KOPT-K1 (cell line): ENCODE measurements around the gene GPR137.
"Not testable (repeated sequence)": the region's sequence is repeated elsewhere in the genome, so short reads cannot be mapped to it uniquely, and the experiment has no call there.

Experiments used
- H3K27ac ChIP-seq: fragments of 200-600 bp; sonication (generic); 2 replicates; pipeline ENCODE4 v1.5.1; 2016; ENCODE audit warnings: antibody characterized with exemption, mild to moderate bottlenecking, low read depth, low read length; ENCODE audit not compliant: poor library complexity, severe bottlenecking
- H3K36me3 ChIP-seq: fragments of 200-600 bp; sonication (generic); 2 replicates; pipeline ENCODE4 v1.5.1; 2017; ENCODE audit warnings: antibody characterized with exemption, mild to moderate bottlenecking, low read length, moderate library complexity; ENCODE audit not compliant: insufficient read depth
- H3K9me3 ChIP-seq: fragments of 200-600 bp; sonication (generic); 2 replicates; pipeline ENCODE4 v1.5.1; 2017; ENCODE audit warnings: antibody characterized with exemption, low read length, mild to moderate bottlenecking; ENCODE audit not compliant: insufficient read depth, poor library complexity, severe bottlenecking

GPR137 gene

DNA sequence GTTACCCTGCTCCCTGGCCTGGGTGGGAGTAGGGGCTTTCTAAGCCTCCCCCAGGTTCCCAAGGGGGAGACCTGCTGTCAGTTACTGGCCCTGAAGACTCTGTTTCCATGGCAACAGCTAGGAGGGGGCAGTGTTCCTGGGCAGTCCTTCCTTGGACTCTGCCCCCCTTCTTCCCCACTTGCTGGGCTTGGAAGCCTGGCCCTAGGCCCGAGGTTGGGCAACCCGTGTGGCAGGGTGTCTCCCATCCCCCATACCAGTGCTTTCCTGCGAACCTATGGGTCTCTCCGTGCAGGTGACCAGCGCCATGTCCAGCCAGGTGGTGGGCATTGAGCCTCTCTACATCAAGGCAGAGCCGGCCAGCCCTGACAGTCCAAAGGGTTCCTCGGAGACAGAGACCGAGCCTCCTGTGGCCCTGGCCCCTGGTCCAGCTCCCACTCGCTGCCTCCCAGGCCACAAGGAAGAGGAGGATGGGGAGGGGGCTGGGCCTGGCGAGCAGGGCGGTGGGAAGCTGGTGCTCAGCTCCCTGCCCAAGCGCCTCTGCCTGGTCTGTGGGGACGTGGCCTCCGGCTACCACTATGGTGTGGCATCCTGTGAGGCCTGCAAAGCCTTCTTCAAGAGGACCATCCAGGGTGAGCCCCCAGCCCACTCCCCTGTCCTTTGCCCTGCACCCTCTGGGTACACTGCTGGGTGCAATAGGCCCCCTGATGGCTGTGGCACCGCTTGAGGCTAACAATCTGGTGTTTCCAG is 21.4 kb downstream of the GPR137 start:
- peak overlapping the region; percentile 80 for H3K27ac ChIP-seq
- peaks cover 38% of the 10 kb centered on the region for H3K36me3 ChIP-seq
- H3K9me3 ChIP-seq, result no peaks in the 10 kb centered on the region

DNA sequence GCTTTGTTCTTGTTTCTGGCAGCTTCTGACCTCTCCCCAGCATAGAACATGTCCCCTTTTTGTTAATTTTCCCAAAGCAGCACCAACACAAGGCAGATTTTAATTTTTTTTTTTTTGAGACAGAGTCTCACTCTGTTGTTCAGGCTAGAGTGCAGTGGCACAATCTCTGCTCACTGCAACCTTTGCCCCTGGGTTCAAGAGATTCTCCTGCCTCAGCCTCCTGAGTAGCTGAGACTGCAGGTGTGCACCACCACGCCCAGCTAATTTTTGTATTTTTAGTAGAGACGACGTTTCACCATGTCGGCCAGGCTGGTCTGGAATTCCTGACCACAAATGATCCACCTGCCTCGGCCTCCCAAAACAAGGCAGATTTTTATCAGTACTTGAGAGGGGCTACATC is 22.1 kb downstream of the GPR137 start:
- H3K36me3 ChIP-seq, result peaks cover 44% of the 10 kb centered on the region
- not testable (repeated sequence) for H3K27ac ChIP-seq, H3K9me3 ChIP-seq

DNA sequence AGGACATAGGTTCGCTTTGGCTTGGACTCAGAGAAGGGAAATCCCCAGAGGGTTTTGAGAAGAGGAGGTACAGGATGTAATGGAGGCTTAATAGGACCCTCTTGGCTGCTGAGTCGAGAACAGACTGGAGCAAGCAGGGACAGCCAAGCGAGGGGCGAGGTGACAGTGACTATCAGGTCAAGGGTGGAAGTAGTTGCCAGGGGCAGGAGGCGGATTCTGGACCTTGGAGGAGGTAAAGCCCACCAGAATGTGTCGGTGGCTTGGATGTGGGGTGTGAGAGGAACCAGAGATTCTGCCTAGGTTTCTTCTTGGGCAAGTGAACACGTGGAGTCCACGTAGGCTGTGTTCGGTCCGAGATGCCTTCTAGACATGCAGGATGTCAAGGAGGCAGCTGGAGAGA is 27.3 kb downstream of the GPR137 start:
- no peaks in the 10 kb centered on the region for H3K9me3 ChIP-seq
- H3K27ac ChIP-seq, result peak overlapping the region; percentile 13
- peaks cover 71% of the 10 kb centered on the region for H3K36me3 ChIP-seq

DNA sequence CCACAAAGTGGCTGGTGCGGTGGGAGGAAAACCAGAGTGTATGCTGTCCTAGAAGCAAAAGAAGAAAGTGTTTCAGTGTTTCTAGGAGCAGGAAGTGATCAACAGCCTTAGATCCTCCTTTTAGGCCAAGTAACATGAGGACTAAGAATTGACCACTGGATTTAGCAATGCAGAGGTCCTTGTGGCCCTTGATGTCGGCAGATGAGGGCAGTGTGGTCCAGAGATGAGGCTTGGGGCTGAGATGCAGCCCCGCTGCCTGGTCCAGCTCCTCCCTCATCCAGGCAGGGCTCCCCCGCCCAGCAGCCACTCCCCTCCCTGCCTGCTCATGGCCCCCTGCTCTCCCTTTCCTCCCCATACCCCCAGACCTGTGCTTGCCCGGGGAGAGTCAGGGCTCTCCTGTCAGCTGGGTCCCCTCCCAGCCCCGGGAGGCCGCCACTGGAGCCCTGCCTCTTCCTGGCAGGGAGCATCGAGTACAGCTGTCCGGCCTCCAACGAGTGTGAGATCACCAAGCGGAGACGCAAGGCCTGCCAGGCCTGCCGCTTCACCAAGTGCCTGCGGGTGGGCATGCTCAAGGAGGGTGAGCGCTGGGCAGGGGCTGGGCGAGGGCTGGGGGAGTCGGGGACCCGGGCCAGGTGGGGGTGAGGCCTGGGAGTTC is 28.0 kb downstream of the GPR137 start:
- H3K9me3 ChIP-seq, result no peaks in the 10 kb centered on the region
- H3K27ac ChIP-seq, result no peak overlapping the region
- H3K36me3 ChIP-seq, result peaks cover 67% of the 10 kb centered on the region

DNA sequence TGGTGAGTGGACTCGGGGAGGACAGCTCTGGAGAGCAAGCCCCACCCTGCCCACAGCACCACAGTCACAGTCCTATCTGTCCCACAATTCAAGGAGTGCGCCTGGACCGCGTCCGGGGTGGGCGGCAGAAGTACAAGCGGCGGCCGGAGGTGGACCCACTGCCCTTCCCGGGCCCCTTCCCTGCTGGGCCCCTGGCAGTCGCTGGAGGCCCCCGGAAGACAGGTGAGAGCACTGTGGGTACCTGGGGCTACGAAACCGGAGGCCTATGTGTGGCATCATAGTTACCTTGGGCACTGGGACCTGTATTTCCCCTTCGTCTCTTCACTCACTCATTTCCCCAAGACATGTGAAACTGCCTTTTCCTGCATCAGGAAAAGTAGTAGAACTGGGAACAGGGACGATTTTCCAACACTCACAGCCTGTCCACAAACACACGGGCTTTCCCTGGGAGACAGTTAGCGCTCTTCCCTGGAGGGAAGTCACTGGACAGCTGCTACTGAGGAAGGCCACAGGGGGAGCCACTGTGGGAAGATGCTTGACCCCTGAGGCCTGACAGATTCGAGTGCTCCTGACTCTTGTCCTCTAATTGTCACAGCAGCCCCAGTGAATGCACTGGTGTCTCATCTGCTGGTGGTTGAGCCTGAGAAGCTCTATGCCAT is 28.6 kb downstream of the GPR137 start:
- Histone ChIP-seq H3K36me3 (peaks cover 61% of the 10 kb centered on the region), H3K27ac (no peak overlapping the region), H3K9me3 (no peaks in the 10 kb centered on the region)

DNA sequence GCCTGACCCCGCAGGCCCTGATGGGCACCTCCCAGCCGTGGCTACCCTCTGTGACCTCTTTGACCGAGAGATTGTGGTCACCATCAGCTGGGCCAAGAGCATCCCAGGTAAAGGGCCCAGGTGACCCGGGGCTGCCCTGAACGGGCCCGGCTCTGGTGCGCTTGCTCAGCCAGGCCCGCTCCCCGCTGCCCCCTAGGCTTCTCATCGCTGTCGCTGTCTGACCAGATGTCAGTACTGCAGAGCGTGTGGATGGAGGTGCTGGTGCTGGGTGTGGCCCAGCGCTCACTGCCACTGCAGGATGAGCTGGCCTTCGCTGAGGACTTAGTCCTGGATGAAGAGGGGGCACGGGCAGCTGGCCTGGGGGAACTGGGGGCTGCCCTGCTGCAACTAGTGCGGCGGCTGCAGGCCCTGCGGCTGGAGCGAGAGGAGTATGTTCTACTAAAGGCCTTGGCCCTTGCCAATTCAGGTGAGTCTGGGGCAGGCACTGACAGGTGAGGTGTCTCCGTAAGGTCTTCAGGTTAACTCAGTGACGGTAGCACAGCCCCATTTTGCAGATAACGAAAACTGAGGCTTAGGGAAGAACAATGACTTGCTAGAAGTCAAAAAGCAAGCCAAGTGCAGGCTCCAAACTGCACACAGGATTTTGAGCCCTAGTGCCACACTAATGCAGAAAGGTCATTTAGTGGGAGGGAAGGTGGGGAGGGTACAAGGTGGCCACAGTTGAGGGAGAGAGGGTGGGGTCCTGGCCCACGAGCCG is 29.3 kb downstream of the GPR137 start:
- no peak overlapping the region for H3K27ac ChIP-seq

DNA sequence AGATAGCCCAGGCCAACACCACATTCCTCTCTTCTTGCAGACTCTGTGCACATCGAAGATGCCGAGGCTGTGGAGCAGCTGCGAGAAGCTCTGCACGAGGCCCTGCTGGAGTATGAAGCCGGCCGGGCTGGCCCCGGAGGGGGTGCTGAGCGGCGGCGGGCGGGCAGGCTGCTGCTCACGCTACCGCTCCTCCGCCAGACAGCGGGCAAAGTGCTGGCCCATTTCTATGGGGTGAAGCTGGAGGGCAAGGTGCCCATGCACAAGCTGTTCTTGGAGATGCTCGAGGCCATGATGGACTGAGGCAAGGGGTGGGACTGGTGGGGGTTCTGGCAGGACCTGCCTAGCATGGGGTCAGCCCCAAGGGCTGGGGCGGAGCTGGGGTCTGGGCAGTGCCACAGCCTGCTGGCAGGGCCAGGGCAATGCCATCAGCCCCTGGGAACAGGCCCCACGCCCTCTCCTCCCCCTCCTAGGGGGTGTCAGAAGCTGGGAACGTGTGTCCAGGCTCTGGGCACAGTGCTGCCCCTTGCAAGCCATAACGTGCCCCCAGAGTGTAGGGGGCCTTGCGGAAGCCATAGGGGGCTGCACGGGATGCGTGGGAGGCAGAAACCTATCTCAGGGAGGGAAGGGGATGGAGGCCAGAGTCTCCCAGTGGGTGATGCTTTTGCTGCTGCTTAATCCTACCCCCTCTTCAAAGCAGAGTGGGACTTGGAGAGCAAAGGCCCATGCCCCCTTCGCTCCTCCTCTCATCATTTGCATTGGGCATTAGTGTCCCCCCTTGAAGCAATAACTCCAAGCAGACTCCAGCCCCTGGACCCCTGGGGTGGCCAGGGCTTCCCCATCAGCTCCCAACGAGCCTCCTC is 30.2 kb downstream of the GPR137 start:
- H3K9me3 ChIP-seq, result not testable (repeated sequence)
- peak overlapping the region; percentile 80 for H3K27ac ChIP-seq
- peaks cover 49% of the 10 kb centered on the region for H3K36me3 ChIP-seq

More for the DNA sequence above, 29.3 kb downstream of the GPR137 start:
- peaks cover 54% of the 10 kb centered on the region for H3K36me3 ChIP-seq
- no peaks in the 10 kb centered on the region for H3K9me3 ChIP-seq

DNA sequence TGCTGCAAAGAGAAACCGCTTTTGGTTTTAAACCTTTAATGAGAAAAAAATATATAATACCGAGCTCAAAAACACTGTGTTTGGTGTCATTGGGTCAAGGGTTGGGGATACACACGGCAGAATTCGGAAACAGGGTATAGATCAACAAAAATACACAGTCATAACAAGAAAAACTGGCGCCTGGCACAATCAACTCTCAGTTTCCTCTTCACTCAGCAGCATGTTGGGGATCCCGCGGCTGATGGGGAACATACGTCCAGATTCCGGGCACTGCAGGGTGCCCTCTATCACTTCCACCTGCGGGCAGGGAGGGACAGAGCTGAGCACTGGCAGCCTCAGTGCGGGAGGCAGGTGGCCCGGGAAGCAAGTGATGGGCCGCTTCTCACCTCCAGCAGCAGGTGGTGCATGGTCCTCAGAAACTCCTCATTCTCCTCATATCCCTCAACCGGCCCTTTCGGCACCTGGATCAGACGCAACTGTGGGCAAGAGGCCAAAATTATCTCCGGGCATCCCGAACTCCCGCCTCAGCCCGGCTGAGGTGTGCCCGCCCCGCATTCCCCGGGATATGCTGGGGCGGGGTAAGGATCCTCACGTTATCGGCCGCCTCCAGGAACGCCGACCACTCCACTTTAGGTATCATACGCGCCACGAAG is 31.1 kb downstream of the GPR137 start:
- peaks cover 55% of the 10 kb centered on the region for H3K36me3 ChIP-seq
- H3K27ac ChIP-seq, result peak overlapping the region; percentile 80
- no peaks in the 10 kb centered on the region for H3K9me3 ChIP-seq

DNA sequence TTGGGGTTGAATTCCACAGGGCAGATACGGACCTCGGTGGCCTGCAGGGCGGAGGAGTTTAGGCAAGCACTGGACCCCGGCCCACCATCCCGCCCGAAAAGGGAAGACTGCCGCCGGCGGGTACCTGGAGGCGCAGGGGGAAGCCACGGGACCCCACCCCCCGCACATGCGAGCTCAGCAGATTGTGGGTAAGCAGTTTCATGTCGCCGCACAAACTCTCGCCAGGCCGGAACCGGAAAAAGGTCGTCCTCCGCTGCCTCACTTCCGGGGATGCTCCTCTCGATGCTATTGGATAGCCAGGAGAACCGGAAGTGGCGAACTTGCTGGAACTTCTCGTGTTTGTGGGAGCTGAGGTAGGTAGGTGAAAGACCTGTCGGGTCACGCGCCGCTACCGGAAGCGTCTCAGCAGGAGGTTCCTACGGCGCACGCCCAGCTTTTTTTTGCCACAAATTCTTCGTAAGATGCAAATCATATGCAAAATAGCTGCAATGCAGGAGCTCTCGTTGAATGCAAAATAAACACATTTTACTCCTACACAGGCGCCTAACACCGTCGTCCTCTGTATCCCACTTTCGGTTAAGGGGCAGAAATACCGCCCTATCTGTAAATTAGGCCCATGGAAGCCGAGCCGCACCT is 31.8 kb downstream of the GPR137 start, which contains the start of gene TRMT112:
TSS of gene TRMT112 (minus strand) at position 235 of the 636 bp plus-strand sequence. CDS start at position 202, 33 bp downstream.
- peaks cover 56% of the 10 kb centered on the region for H3K36me3 ChIP-seq
- peak within 1 kb of the TSS; percentile 80 for H3K27ac ChIP-seq
- no peaks in the 10 kb centered on the region for H3K9me3 ChIP-seq

DNA sequence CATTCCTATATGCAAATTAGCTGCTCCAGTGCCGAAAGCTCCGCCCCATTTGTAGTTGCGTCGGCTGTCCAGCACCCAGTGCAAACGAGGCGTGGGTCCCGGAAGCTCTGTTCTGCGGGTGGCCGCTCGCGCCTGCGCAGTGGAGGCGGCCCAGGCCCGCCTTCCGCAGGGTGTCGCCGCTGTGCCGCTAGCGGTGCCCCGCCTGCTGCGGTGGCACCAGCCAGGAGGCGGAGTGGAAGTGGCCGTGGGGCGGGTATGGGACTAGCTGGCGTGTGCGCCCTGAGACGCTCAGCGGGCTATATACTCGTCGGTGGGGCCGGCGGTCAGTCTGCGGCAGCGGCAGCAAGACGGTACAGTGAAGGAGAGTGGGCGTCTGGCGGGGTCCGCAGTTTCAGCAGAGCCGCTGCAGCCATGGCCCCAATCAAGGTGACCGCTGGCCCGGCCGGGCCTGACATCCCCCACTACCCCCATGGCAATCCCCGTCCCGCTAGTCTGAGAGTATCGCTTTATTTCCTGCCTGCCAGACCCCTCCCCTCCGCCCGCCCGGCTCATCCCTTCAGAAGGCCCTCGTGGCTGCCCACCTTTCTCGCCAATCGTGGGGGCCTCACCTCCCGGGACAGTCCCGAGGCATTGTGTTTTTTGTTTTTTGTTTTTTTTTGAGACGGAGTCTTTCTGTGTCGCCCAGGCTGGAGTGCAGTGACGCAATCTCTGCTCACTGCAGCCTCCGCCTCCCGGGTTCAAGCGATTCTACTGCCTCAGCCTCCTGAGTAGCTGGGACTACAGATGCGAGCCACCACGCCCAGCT is 32.5 kb downstream of the GPR137 start, which contains the start of gene PRDX5:
TSS of gene PRDX5 (plus strand) at position 161 of the 805 bp plus-strand sequence. CDS start at position 256, 95 bp downstream.
- Histone ChIP-seq H3K36me3 (peaks cover 52% of the 10 kb centered on the region), H3K27ac (peak within 1 kb of the TSS; percentile 80), H3K9me3 (no peaks in the 10 kb centered on the region)

DNA sequence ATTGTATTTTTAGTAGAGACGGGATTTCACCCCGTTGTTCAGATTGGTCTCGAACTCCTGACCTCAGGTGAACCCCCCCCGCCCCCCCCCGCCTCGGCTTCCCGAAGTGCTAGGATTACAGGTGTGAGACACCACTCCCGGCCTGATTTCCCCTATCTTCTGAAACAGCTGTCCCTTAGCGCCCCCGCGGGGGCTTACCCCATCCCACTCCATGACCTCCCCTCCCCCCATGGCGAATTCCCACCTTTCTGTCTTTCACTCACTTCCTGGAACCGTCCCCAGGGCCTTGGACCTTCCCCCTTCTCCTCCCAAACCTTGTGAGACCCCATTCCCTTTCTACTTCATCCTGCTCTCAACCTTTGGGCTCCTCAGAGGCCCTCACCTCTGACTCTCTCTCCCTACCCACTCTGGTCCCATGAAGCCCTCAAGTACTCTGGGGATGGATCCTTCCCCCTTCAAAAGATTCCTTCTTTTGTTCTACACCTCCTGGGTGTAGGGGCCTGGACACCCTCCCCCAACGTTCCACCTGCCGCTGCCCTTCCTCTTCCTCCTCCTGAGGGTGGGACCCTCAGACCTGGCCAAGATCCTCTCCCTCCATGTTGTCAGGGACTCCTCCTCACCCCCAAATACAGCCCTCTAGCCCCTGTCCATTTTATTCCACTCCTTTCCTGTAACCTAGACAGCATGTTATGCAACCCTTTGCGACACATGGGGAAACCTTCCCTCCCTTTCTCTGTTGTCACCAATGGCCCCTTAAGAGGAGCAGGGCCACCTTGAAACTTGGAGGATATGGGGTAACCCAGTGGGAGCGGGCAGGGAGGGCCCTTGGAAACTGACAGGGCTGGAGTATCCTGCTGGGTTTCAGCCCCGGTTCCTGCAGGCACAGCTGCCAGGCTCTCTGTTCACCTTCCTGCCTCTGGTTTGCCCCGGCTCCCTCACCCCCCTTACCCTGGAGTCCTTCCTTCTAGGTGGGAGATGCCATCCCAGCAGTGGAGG is 33.4 kb downstream of the GPR137 start:
- peak overlapping the region; percentile 80 for H3K27ac ChIP-seq

DNA sequence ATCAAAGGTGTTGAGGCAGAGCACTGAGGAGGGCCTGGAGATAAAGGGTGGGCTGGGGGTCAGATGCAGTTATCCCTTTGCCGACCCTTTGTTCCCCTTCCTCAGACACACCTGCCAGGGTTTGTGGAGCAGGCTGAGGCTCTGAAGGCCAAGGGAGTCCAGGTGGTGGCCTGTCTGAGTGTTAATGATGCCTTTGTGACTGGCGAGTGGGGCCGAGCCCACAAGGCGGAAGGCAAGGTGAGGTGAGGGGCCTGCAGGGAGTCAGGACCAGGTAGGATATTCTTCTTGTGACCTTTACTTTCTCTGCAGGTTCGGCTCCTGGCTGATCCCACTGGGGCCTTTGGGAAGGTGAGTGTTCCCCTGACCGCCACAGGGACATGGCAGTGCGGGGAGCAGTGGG is 34.9 kb downstream of the GPR137 start:
- Histone ChIP-seq H3K36me3 (peaks cover 28% of the 10 kb centered on the region; the same call in 1 of the 2 replicates), H3K9me3 (no peaks in the 10 kb centered on the region), H3K27ac (no peak overlapping the region)

More for the DNA sequence above, 33.4 kb downstream of the GPR137 start:
- Histone ChIP-seq H3K36me3 (peaks cover 43% of the 10 kb centered on the region), H3K9me3 (no peaks in the 10 kb centered on the region)
